Subcutaneous adipose tissue (tissue), 4 donors: ENCODE measurements around the gene ASIC1. TPM values are rescaled to one million over a fixed set of nuclear protein-coding genes. Genes with fewer than 3 reads are reported as not detected.

Experiments
- total RNA-seq, 4 donors: library from RNA; depleted of rRNA; stranded (reverse); fragments of >200 nt; gene quantifications; one replicate each; pipeline ENCODE4 v1.1.0, GENCODE V29; 2016
- TF ChIP-seq, protein P1 (sequence below): fragments of 450-650 bp; IDR thresholded peaks from one replicate; pipeline ENCODE4 v1.5.1; 2016; ENCODE audit warnings: low read depth, mild to moderate bottlenecking, control low read depth, antibody characterized with exemption, moderate library complexity

Gene ASIC1
- total RNA-seq, 4 donors from 2014 or later: 0.38 to 3.1 (median 1.0) TPM

DNA sequence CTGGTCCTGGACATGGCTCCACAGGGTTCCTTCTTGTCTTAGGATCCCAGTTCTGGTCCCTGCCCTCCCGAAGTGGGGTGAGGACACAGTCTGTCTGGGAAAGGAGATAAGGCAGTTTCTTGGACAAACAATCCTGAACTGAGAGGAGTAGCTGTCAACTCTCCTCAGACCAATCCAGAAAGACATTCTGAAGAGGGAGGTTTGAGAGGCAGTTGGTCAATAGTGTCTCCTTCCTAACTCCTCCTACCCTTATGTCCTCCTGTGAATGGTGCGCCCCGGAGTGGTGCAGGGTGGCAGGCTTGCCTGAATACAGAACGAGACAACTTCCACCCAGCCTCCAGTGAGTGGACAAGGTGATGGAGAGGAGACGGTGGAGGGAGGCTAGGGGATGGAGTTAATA, 15.4 kb upstream of the ASIC1 start:
- TF ChIP-seq, protein P1, sequence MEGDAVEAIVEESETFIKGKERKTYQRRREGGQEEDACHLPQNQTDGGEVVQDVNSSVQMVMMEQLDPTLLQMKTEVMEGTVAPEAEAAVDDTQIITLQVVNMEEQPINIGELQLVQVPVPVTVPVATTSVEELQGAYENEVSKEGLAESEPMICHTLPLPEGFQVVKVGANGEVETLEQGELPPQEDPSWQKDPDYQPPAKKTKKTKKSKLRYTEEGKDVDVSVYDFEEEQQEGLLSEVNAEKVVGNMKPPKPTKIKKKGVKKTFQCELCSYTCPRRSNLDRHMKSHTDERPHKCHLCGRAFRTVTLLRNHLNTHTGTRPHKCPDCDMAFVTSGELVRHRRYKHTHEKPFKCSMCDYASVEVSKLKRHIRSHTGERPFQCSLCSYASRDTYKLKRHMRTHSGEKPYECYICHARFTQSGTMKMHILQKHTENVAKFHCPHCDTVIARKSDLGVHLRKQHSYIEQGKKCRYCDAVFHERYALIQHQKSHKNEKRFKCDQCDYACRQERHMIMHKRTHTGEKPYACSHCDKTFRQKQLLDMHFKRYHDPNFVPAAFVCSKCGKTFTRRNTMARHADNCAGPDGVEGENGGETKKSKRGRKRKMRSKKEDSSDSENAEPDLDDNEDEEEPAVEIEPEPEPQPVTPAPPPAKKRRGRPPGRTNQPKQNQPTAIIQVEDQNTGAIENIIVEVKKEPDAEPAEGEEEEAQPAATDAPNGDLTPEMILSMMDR: no peak

DNA sequence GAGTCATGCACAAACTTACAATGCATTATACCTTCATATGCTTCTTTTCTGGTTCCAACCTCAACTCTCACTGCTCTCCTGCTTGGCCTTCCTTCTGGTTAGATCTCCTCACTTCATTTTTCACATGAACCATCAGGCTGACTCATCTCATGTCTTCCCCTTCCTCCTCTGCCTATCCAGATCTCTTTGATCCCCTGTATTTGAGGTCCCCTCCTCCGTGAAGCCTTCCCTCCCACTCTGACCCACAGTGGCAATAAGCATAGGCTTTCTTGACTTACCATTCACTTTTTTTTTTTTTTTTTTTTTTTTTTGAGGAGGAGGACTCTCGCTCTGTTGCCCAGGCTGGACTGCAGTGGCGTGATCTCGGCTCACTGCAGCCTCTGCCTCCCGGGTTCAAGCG, 14.7 kb upstream of the ASIC1 start:
- TF ChIP-seq, protein P1: no peak

DNA sequence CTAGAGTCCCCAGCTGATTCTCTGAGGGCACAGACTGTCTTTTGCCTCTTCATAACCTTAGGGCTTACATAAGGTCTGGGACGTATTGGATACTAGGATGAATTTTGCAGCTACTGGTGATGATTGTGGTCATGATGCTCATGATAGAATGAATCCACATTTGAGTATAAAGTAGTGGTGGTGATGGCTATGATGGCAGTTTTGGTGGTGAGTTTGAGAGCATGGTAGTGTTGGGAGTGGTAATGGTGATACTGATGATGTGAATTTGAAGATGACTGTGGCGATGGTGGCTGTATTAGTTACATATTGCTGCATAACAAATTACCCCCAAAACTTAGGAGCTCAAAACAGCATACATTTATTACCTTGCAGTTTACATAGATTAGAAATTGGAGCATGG, 14.1 kb upstream of the ASIC1 start:
- TF ChIP-seq, protein P1: no peak

DNA sequence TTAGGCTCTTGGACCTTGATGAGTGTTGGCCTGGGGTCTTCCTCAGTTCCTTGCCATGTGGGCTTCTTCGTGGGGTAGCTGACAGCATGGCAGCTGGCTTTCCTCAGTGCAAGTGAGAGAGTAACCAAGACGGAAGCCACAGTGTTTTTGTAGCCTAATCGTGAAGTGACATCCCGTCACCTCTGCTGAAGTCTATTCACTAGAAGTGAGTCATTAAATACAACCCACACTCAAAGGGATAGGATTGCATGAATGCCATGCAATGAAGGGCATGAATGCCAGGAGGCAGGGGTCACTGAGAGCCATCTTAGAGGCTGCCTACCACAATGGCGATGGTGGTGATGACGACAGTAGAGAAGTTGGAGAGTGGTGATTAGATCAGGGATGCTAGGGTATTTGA, 13.5 kb upstream of the ASIC1 start:
- TF ChIP-seq, protein P1: no peak

DNA sequence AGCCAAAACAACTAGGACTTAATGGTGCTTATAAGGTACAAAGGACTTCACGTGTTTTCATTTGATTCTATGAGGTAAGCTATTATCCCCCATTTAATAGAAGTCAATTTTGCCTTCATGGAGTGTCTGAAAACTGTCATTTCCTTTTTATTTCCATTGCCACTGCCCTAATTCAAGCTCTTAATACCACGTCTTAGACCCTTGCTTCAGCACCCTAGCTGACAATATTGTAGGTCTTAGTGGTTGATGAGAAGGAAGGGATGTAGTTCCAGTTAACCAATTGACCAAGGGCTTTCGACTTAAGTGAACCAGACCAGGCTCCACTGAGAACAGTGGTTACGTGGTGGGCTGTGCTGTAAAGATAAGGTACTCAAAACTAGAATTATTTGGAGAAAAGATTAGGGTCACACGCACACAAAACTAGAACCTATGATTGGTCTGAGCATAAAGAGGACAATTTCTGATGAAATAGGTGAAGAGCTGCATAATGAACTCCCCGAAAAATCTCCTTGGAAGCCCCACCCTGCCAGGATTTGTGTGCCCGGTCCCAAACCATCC, 9.6 kb upstream of the ASIC1 start:
- TF ChIP-seq, protein P1: no peak

DNA sequence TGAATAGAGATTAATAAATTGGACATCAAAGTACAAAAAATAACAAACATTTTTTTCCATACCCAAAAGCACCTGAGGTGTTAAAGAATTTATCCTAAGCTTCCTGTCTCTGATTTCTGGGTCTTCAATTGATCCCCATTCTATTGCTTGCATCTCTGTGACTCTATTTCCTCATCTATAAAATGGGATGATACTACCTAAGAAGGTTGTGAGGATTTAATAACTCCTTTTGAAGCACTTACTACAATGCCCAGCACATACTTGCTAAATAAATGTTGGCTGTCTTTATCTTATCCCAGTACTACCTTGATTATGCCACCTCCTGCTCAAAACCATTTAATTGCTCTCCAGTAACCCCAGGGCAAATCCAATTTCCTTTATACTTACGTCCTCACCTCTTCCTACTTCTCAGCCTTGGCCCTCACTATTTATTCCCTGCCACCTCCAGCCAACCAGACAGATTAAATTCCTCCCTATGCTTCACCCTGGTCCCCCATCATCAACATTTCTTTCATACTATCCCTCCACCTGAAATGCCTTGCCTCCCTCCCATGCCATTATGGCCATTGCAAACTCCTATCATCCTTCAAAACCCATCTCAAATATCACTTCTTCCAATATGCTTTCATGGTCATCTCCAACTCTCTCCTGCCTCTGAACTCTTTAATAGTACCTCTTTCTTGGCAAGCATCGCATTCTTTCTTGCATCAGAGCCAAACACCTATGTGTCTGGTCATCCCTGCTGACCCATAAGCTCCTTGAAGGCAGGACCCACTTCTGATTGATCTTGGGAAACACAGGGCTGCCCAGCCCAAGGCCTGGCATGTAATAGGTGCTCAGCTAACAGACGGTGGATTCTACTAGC, 7.9 kb upstream of the ASIC1 start:
- TF ChIP-seq, protein P1: no peak

DNA sequence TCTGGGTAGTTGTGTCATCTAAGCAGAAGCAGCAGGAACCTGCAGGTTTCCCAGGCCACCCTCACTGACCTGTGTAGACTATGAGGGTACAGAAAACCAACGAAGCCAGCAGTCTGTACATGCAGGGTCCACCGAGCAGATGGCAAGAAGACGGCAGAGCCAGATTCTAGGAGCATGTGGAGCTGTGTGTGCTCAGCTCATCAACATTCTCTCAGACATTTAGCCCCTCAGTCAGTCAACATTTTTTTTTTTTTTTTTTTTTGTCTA, 7.3 kb upstream of the ASIC1 start:
- TF ChIP-seq, protein P1: no peak
